Subcutaneous abdominal adipose tissue (tissue), 5 donors: Measurements from ENCODE around the gene ETV6.

Experiments used
- H3K27ac ChIP-seq: one replicate; pipeline ENCODE4 v1.7.0; 2013; ENCODE audit warnings: low read depth, mild to moderate bottlenecking, inconsistent platforms, low read length, moderate library complexity
- H3K27me3 ChIP-seq, 5 donors: one replicate each; pipeline ENCODE4 v1.7.0; 2013; ENCODE audit warnings: low read length in 5 of 5, inconsistent platforms in 1 of 5; ENCODE audit not compliant: control insufficient read depth in 5 of 5, insufficient read depth in 4 of 5
- H3K36me3 ChIP-seq, 5 donors: one replicate each; pipeline ENCODE4 v1.7.0; 2013; ENCODE audit warnings: low read length in 5 of 5; ENCODE audit not compliant: control insufficient read depth in 5 of 5, insufficient read depth in 5 of 5
- H3K4me1 ChIP-seq, 5 donors: one replicate each; pipeline ENCODE4 v1.7.0; 2013; ENCODE audit warnings: low read length in 5 of 5, mild to moderate bottlenecking in 3 of 5, moderate library complexity in 1 of 5; ENCODE audit not compliant: control insufficient read depth in 5 of 5, insufficient read depth in 5 of 5
- H3K4me3 ChIP-seq, 5 donors: one replicate each; pipeline ENCODE4 v1.7.0; 2013; ENCODE audit warnings: low read length in 5 of 5, low read depth in 1 of 5
- H3K9ac ChIP-seq, 5 donors: one replicate each; pipeline ENCODE4 v1.7.0; 2013; ENCODE audit warnings: low read length in 5 of 5, mild to moderate bottlenecking in 4 of 5, moderate library complexity in 3 of 5
- H3K9me3 ChIP-seq, 5 donors: one replicate each; pipeline ENCODE4 v1.7.0; 2013; ENCODE audit warnings: low read length in 5 of 5; ENCODE audit not compliant: control insufficient read depth in 5 of 5
- donor health status: healthy.
- donor health status: healthy.
- donor health status: healthy.
- donor health status: healthy.
- donor health status: healthy.

ETV6 gene

DNA sequence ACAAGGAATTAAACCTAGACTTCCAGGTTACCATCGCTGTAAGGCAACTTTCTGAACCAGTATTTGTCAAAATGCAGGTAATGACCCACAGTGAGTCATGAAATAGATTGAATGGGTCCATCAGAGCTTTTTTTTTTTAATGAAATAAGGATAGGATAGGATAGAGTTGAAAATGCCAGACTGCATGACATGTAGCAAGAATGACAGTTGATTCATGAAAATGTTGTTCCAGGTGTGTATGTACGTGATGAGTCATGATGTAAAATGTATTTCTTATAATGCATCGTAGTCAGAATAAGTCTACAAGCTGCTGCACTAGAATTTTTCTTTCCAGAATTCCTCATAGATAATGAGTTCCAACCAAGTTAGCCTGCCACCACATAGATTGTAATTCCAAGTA, 236.9 kb downstream of the ETV6 start:
- Histone ChIP-seq H3K9ac (no peak overlapping the region), H3K27me3 (no peaks in the 10 kb centered on the region), H3K4me3 (no peak overlapping the region), H3K9me3 (no peaks in the 10 kb centered on the region), H3K36me3 (peaks cover 8 to 30% (median 12%) of the 10 kb centered on the region in 5 donors), H3K4me1 (peaks cover 4 to 42% (median 30%) of the 10 kb centered on the region in 5 donors), H3K27ac (no peak overlapping the region)

GRCh38 chr12:11888029-11888428, 238.6 kb downstream of the ETV6 start:
- Histone ChIP-seq H3K4me3 (no peak overlapping the region), H3K9ac (no peak overlapping the region), H3K36me3 (peaks cover 8 to 36% (median 19%) of the 10 kb centered on the region in 5 donors), H3K27me3 (no peaks in the 10 kb centered on the region), H3K4me1 (peaks cover 4 to 41% (median 33%) of the 10 kb centered on the region in 5 donors), H3K27ac (no peak overlapping the region), H3K9me3 (no peaks in the 10 kb centered on the region)

DNA sequence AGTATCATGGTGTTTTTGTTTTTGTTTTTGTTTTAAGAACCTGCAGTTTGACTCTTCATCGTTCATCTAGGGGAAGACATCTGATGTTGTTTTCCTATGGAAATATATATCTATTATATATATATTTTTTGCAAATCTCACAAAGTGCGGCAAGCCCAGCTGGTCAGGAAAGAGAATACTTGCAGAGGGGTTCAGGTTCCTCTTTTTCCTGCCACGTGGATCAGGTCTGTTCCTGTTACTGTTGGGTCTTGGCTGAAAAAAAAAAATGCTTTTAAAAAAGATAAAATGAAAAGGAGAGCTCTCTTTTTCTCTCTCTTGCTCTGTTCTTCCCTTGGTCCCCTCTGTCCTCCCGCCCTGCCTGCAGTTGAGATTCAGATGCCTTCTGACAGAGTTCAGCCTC, 241.9 kb downstream of the ETV6 start:
- H3K36me3 ChIP-seq: peaks cover 8 to 42% (median 19%) of the 10 kb centered on the region in 5 donors
- H3K4me3 ChIP-seq: no peak overlapping the region
- H3K27ac ChIP-seq: no peak overlapping the region
- no peaks in the 10 kb centered on the region for H3K27me3 ChIP-seq
- H3K9ac ChIP-seq: no peak overlapping the region
- peaks cover 0 to 15% (median 13%) of the 10 kb centered on the region in 5 donors for H3K4me1 ChIP-seq
- no peaks in the 10 kb centered on the region for H3K9me3 ChIP-seq

GRCh38 chr12:11891754-11892386, 242.4 kb downstream of the ETV6 start:
- H3K4me1 ChIP-seq: peaks cover 0 to 15% (median 13%) of the 10 kb centered on the region in 5 donors
- no peak overlapping the region for H3K4me3 ChIP-seq
- H3K9me3 ChIP-seq: no peaks in the 10 kb centered on the region
- H3K27me3 ChIP-seq: no peaks in the 10 kb centered on the region
- peak overlapping the region in 1 of 5 donors; percentile 32 for H3K9ac ChIP-seq
- peaks cover 8 to 37% (median 19%) of the 10 kb centered on the region in 5 donors for H3K36me3 ChIP-seq
- no peak overlapping the region for H3K27ac ChIP-seq

DNA sequence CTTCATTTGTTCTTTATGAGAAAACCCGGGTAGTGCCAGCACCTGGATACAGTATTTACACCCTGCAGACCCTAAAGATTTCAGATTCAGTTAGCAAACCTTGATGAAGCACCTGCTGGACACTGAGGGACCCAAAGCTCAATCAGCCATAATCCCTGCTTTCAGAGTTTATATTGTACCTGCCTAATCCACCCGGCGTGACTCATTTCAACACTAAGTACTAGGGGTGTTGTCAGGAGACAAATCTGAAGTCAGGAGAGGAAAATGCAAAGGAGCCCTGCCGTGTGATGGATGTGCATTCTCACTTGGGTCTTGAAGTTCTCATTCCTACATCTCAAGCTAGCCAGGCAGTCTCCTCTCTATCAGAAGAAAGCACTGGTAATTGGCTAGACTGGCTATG, 244.5 kb downstream of the ETV6 start:
- Histone ChIP-seq H3K36me3 (peaks cover 0 to 21% (median 12%) of the 10 kb centered on the region in 5 donors), H3K27me3 (no peaks in the 10 kb centered on the region), H3K9me3 (no peaks in the 10 kb centered on the region), H3K27ac (no peak overlapping the region), H3K4me1 (peaks cover 0 to 15% (median 13%) of the 10 kb centered on the region in 5 donors), H3K4me3 (no peak overlapping the region), H3K9ac (no peak overlapping the region)

DNA sequence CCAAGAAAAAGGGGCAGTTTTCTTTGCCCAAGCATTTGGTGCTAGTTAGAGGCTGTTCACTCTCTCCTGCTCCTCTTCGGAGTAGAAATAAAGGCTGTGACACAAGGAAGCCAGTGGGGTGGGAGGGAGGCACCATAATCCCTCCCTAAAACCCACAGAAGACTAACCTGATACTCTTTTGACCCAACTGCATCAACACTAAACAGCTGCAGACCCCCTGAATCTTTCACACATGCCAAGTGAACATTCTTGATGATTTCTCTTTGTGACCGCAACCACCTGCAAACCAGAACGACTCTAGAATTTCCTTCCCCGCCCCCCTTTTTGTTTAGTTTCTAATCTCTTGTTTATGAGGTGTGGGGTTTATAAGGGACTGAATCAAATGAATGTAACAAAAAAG, 245.4 kb downstream of the ETV6 start:
- Histone ChIP-seq H3K4me1 (peaks cover 0 to 15% (median 13%) of the 10 kb centered on the region in 5 donors), H3K36me3 (peaks cover 0 to 21% (median 12%) of the 10 kb centered on the region in 5 donors), H3K9ac (no peak overlapping the region), H3K27ac (no peak overlapping the region), H3K27me3 (no peaks in the 10 kb centered on the region), H3K4me3 (no peak overlapping the region), H3K9me3 (no peaks in the 10 kb centered on the region)

DNA sequence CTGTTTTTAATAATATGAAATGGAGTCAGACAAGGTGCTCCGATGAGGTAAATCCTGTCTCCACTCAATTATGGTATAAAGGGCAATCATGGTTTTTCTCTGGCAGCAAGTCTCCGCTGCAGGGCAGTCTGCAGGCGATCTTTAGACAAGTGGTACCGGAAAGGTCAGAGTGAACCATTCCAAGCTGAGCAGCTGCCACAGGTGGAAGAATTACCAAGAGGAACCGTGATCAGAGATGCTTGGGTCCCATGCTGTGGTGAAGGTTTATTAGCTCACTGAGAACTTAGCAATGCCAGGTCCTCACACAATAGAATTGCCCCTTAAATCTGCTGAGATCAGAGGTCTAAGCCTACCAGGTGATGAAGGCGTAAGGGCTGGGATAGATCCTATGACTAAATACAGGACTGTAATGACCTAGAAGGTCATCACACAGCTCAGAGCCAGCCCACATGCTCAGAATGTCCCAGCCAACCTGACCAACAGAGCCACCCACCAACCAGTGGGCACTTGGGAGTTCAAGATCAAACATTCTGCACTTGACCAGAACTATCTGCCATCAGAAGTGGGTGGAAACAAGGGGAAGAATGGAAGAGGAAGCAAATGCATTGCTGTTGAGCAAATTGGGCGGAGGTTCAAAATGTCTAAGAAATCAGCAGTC, 246.1 kb downstream of the ETV6 start:
- Histone ChIP-seq H3K4me1 (peaks cover 0 to 15% (median 13%) of the 10 kb centered on the region in 5 donors), H3K4me3 (no peak overlapping the region), H3K36me3 (peaks cover 0 to 21% (median 12%) of the 10 kb centered on the region in 5 donors), H3K27ac (no peak overlapping the region), H3K9me3 (no peaks in the 10 kb centered on the region), H3K9ac (no peak overlapping the region), H3K27me3 (no peaks in the 10 kb centered on the region)

DNA sequence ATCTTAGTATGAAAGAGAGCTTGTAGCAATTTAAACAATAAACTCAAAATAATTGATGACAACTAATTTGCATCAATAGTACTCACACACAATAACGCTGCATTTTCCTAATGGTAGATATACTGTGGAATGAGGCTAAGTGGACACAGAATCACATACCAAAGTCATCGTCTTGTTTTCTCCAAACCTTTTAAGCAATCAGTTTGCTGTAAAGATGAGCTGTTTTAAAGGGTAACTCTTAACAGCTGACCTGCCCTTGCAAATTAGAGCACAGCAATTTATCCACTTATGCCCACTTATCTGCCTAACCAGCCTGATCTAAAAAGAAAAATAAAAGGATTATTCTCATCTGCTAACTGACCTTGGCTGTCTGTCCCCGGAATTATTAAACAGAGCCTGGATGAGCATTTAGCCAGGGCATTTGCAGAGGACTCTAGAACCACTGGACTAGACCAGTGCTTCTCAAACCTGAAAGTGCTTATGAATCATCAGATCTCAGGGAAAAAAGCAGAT, 247.0 kb downstream of the ETV6 start:
- Histone ChIP-seq H3K9ac (no peak overlapping the region), H3K27me3 (no peaks in the 10 kb centered on the region)

GRCh38 chr12:11897923-11898322, 248.4 kb downstream of the ETV6 start:
- Histone ChIP-seq H3K9ac (no peak overlapping the region), H3K4me1 (peaks cover 0 to 3% (median 0%) of the 10 kb centered on the region in 5 donors)

More for the DNA sequence above, 247.0 kb downstream of the ETV6 start:
- no peaks in the 10 kb centered on the region for H3K9me3 ChIP-seq
- no peak overlapping the region for H3K27ac ChIP-seq
- H3K36me3 ChIP-seq: peaks cover 0 to 17% (median 8%) of the 10 kb centered on the region in 5 donors
- H3K4me3 ChIP-seq: no peak overlapping the region
- peaks cover 0 to 13% (median 9%) of the 10 kb centered on the region in 5 donors for H3K4me1 ChIP-seq

More at GRCh38 chr12:11897923-11898322, 248.4 kb downstream of the ETV6 start:
- Histone ChIP-seq H3K27ac (no peak overlapping the region), H3K36me3 (peaks cover 0 to 11% (median under 1%) of the 10 kb centered on the region in 5 donors), H3K4me3 (no peak overlapping the region), H3K9me3 (no peaks in the 10 kb centered on the region), H3K27me3 (no peaks in the 10 kb centered on the region)
